CD4-positive, alpha-beta T cell treated with Interleukin-21 for 1 hour (primary cell): Measurements from ENCODE around the gene S100PBP.

Experiments used
- DNase-seq: peaks from one replicate; pipeline ENCODE4 v3.0.0-alpha.2; 2020

The S100PBP gene

DNA sequence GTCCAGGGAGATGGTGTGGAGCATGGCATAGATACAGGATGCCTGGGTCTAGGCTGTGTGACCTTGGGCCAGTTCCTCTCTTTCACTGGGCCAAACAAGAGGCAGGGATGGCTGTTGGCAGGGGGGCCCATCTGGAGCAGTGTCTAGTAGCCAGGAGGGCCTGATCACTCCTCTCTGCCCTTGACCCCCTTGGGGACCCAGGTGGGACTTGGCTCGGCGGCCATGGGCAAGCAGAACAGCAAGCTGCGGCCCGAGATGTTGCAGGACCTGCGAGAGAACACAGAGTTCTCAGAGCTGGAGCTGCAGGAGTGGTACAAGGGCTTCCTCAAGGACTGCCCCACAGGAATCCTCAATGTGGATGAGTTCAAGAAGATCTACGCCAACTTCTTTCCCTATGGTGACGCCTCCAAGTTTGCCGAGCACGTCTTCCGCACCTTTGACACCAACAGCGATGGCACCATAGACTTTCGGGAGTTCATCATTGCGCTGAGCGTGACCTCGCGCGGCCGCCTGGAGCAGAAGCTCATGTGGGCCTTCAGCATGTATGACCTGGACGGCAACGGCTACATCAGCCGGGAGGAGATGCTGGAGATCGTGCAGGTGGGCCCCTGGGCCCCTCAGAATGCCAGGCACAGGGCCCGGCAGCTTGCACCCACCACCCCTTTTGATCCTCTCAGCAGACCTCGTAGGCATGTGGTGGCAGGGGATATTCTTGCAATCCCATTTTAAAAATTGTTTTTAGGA lies 71.4 kb downstream of the S100PBP start:
- DNase-seq: no peak

DNA sequence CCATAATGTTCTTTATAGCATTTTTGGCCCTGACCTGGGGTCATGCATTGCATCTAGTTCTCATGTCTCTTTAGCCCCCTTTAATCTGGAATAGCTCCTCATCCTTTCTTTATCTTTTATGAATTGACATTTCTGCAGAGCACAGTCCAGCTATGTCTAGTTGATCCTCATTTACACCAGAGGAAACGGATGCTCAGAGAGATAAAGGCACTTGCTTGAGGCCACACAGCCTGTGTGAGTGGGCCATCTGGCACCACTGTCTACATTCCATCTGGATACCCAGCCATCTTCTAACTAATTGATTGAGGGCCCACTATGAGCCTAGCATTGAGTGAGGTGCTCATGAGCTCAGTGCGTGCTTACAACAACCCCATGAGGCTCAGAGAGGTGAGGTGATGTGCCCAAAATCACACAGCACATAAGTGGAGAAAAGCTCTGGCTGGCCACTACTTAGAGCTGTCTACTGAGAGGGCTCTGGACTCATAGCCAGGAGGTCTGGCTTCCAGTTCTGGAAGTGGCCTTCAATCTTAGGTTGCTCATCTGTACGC lies 72.4 kb downstream of the S100PBP start:
- DNase-seq: no peak

DNA sequence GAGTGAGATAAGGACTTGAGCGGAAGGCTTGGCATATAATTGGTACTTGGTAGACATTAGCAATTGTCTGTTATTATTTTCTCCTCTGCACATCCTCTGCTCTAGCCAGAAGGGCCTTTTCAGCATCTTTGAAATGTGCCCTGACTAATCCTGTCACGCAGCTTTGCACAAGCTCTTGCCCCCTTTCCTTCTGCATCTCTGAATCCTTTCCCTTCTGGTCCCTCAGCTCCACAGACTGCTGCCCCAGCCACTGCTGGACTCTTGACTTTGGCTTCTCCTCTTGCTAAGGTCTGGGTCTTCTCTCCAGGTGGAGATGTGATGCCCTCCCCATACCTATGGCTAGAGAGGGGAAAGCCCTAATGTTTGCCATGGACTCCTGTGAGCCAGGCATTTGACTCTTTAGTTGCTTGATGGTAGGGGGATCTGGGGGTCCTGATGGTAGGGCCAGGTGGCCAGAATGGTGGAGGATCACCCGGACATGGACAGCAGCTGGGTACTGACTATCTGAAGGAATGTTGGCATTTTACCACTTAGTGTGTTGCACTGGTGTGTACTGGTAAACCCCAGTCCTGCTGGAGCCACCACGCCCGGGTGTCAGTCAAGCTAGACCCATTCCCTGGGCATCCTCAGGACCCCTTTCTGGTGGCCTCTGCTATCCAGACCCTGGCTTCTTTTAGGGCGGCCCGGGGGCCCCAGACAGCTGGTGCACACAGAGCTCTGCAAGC lies 73.2 kb downstream of the S100PBP start:
- DNase-seq: no peak

DNA sequence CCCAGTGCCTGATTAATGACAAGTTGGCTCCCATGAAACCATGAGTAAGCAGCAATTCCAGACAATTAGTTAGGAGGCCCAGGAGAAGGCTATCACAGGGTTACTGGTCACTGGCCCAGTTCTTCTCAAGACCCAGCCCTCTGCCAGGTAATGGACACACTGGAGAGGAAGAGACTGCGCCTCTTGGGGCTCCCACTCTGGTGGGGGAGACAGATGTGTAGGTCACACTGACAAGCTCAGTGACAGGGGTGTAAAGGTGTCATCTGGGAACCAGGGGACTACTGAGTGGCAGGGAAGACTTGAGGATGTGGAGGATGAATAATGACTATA lies 73.8 kb downstream of the S100PBP start:
- DNase-seq: no peak

DNA sequence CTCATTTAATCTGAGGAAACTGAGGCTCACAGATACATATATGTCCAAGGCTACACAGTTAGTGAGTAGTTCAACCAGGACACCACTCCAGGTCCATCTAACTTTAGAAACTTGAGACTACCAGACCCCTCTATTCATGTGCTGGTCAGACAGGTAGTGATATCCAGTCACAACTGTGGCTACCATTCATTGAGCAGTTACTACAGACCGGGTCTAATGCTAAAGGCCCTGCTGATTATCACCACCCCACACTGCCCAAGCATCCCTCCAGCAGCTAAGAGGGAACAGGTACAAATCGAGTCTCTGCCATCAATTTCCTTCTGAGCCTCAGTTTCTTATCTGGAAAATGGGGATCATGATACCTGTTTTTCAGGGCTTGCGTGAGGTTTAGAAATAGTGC lies 74.2 kb downstream of the S100PBP start:
- no peak for DNase-seq

DNA sequence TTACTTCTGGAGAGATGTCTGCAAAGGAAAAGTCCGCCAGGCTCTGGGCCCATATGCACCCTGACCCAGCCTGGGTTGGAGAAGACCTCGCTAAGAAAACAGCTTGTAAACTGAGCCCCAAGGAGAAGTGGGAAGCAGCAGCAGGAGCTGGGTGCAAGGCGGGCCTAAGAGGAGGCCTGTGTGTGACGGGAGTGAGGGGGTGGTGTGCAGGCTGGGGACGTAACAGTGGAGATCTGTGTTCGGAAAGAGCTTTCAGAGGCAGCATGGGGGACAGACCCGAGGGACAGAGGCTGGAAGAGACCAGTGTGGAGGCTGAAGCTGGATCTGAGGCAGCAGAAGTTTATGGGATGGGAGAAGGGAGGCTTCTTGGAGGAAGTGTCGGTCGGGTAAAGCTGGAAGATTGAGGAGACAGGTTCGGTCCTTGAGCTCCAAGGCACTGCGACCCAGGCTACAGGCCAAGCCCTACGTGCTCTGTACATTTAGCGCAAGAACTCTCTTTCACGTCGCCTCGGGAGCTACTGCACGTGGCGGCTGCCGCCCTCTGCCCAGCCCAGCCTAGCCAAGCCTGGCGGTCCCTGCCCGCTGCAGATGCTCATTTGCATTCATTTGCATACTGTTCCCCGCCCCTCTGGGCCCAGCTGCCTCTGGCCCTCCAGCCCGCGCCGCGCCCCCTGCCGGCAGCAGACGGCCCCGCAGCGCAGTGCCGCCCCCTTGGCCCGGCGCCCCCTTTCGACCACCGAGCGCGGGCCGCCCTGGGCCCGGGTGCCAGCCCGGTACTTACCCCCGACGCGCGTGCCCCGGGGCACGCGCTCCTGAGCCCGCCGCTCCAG lies 75.1 kb downstream of the S100PBP start:
- DNase-seq: peak; percentile 34

DNA sequence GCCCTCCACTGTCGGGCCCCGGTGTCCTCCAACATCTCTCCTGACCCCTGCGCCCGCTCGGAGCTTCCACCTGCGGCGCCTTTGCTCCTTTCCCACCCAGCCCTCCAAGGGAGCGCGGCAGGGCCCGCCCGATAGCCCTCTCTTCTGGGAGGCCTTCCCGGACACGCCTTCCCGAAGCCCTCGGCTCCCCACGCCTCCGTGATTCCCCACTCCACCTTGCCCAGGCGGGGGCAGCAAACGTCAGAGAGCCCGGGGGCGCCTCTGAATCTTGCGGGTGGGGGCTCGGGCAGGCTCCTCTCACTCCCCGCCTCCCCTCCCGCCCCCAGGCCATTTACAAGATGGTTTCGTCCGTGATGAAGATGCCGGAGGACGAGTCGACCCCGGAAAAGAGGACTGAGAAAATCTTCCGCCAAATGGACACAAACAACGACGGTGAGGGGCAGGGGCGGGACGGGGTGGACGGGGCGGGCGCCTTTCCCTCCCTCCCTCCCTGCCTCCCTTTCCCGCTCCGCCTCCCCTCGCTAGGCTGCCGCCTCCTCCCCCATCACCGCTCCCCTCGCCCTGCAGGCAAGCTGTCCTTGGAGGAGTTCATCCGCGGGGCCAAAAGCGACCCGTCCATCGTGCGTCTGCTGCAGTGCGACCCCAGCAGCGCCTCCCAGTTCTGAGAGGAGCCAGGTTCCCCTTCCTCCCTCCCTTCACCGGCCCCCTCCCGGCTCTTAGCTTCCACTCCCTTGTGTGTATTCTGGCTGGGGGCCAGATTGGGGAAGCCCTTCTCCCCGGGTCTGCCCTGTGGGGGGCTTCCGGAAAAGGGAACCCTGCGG lies 76.0 kb downstream of the S100PBP start:
- DNase-seq: no peak

DNA sequence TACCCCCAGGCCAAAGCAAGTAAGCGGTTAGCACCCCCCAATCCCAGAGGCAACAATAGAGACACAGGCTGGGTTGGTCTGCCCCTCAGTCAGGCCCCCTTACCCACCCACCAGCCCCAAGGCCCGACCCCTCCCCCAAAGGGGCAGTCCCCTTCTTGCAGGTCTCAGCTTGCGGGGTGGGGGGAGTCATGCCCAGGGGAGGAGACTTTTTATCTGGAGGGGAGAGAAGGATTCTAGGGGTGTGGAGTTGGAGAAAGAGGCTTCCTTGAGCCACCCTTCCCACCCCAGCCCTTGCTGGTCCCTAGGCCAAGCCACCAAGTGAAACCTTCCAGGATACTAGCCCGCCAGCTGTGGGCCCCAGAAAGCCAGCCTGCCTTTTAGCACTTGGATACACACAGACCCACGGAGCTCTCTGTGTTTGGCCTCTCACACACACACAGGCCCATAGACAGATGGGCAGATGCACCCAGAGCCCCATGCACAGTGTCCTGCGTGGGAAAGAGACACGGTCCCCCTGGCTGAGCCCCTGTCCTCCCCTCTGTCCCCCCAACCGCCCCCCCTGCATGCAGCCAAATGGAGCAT lies 76.7 kb downstream of the S100PBP start:
- DNase-seq: no peak

DNA sequence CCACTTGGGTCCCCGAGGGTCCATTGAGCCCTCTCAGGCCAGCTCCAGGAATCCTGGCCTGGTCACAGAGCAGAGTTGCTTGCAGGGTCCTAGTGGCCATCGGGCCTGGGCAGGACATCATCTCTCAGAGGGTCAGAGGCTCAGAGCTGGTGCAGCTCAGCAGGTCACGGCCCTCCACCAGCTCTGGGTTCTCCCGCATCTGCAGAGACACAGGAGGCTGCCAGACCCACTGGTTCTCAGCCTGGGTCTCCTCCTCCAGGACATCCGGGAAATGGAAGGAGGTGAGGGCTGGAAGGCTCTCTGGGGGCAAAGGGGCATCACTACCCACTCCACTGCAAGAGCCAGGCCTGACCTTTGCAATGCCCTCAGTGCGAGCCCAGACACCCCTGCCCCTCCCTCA lies 77.2 kb downstream of the S100PBP start:
- no peak for DNase-seq

DNA sequence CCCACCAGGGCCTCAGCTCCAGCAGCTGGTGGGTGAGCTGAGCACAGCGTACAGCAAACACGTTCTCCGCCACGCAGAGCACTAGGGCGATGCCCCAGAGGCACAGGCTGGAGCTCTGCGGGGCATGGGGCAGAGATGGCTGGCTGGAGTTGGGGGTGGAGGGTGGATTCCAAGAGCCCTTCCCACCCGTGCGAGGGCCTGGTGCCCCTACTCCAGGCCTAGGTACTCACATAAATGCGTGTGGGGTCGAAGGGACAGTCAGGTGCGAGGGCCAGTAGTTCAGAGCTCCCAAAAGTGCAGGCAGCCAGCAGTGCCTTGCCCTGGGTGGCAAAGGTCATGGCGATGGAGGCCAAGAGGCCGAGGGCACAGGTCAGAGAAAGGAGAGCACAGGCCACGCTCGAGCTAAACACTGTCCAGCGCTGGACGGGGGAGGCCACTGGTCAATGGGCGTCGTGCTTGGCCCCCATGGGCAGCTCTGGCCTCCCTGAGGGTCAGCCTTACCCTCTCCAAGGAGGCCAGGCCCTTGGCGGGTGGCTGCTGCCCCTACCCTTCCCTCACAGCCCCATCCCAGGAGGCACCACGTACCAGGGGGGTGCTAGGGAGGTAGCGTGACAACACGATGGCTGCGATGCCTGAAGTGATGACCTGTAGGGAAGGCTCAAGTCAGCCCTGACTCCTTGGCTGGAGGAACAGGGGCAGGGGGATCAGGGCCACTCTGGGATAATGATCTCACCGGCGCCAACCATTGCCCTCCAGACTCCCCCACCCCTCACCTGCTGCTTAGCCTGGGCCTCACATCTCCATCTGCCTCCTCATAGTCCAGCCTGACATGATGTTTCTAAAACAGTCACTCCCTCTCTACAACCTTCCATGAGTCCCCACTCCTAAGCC lies 78.1 kb downstream of the S100PBP start:
- no peak for DNase-seq

DNA sequence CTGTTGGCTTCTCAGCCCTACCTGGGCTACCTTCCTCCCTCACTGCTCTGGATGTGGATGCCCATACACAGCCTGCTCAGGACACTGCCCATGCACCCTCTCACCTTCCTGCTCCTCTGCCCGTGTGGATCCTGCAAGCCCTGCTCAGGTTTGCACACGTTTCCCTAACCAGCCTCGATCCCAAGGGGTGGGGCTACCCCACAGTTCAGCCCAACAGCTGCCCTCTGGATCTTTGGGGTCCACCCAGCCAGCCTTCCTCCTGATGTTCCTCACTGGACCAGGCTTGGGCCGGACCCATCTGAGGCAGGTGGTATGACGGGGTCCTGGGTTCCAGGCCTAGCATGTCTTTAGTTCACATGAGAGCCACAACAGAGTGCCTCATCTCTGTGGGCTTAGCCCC lies 79.0 kb downstream of the S100PBP start:
- DNase-seq: no peak

DNA sequence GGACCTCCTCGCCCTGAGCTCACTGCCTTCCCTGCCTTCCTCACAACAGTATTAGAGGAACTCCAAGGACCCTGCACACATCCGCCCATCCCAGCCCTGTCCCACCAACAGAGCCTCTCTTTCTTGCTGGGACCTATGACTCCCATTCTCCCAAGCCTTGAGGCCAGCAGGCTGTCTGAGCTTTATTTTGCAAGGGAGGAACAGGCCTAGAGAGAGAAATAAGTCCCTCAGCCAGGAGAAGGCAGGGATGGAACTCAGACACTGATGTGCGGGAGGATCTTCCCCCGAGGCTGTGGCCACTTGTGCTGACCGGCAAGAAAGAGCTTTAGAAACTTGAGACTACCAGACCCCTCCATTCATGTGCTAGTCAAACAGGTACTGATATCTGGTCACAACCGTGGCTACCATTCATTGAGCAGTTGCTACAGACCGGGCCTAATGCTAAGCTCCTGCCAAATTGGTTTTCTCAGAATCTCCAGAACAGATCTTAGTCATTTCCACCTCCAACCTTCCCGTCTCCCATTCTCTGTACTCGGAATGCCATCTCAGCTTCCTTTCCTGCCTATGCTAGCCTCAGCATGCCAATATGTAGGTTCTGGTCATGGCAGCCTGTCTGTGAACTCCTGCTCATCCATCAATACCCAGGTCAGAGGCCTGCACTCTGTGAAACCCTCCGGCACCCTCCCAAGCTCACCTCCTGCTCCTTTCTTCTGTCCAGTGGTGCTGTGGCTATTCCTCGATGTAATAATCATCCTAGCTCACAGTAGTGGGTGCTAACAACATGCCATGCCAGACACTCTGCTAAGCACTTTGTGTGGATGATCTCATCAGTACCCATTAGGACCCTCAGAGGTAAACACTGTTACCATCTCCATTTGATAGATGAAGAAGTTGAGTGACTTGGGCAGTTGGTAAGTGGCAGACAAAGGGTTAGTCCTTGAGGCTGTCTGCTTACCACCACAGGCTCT lies 79.9 kb downstream of the S100PBP start:
- DNase-seq: no peak

DNA sequence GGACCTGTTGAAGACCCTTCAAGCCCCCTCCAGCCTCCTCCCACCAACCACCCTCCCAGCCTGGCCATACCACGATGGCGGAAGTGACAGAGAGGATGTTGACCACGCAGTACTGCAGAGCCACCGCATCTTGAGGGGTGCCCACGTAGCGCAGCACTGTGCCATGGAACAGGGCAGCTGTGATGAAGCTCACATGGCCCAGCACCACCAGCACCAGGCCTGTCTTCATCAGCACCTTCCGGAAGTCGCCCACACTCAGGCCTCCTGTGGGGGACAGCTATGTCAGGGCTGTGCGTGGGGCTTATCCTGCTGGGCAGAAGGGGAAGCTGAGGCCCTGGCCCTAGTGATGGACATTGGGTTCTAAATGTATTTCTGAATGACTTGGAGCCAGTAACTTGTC lies 80.6 kb downstream of the S100PBP start:
- no peak for DNase-seq

DNA sequence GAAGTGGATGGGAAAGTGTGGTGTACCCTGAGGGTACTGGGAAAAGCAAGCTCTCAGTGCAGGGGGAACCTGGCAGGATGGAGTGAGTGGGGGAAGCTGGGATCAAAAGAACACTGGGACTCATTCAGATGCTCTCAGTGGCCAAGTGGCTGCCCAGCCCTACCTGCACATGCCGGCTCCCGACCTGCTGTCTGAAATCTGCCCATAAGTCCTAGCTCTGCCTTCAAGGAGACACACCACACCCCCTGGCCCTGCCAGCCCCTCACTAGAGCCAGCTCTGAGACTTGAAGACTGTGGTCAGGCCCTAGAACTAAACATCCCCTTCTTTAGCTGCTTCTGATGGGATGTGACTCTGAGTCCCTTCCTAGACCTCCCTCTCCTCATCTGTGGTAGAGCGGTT lies 81.5 kb downstream of the S100PBP start:
- DNase-seq: no peak

DNA sequence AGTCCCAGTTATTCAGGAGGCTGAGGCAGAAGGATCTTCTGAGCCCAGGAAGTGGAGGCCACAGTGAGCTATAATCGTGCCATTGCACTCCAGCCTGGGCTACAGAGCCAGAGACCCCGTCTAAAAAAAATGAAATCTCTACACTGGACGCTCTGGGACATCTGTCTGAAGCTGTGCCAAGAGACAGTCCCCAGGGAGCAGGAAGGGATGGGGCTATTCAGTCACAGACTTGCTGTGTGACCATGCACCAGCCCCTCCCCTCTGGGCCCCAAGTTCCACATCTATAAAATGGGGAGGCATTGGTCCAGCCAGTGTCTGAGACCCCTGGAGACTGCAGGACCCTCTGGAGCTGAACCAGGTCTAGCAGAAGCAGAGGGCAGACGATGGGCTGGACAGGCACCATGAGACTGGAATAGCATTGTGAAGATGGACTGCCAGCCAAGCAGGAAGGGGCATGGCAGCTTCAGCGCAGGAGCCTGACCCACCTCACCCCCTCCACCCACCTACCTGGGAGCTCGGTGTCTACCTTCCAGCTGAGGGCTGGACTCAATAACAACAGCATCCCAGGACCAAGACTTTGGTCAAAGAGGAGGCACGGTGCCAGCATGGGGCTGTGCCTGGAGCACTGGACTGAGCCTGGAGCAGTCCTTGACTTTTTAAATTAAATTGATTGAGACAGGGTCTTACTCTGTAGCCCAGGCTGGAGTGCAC lies 82.3 kb downstream of the S100PBP start:
- DNase-seq: no peak

DNA sequence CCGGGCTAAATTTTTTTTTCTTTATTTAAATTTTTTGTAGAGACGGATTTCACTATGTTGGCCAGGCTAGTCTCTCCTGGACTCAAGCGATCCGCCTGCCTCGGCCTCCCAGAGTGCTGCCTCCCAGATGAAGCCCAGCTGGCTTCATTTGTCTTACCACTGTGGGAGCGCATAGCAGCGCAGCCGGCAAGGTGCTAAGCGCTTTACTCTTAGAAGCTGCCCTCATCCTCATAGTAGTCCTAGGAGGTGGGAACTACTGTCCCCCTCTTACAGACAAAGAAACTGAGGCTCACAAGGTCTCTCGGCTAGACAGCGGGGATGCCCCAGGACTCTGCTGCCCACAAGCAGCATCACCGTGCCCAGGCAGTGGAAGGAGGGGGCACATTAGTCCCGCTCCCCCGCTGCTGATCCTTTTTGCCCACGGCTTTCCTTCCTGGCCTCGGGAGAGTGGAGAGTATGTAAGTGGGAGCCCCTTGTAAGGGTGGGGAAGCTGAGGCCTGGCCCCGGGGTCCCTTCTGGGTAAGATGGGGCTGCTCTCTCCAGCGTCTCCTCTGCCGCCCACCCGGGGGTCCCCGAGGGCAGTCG lies 83.0 kb downstream of the S100PBP start:
- no peak for DNase-seq

DNA sequence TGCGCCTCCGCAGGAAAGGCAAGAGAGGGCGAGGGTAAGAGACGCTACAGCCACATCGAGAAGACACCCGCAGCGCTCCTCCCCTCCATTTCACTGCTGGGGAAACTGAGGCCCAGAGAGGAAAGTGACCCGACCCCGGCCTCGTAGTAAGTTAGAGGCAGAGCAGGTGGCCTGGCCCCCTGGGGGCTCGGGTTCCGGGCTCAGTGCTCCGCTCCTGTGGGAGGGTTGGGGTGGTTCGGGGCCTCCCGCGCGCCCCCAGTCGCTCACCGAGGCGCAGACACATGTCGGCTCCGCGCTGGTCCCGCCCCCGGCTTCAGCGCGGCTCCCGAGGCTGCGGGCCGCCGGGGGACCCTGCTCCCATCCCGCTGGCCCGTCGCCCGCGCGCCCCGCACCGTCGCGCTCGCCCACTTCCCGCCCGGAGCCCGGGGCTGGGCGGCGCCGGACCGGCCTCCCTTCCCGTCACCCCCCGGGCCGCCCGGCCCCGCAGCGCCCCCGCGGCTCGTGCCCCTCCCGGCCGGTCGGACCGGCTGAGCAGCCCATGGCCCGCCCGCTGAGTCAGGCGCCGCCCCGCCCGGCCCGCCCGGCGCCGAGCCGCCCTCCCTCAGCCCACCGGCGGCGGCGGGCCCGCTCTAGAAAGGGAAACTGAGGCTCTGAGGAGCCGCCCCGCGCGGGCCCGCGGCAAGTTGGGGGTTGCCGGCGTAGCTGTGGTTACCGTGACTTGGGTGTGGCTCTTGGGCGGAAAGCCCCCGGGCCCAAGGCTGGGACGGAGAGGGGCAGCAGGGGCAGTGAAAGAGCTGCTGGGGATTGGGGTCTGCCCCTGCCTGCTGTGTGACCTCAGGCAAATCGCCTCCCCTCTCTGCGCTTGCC lies 83.7 kb downstream of the S100PBP start, which contains the start of gene TMEM54:
TMEM54 (minus strand) TSS at position 434 of the 867 bp plus-strand sequence; CDS start at position 283, 151 bp downstream.
- DNase-seq: no peak
